Ovary (tissue), 9 donors: Measurements from ENCODE around the gene COG1. TPM values are rescaled to one million over a fixed set of nuclear protein-coding genes. Genes with fewer than 3 reads are reported as not detected.

Experiments used
- DNase-seq, 5 donors: peaks; one replicate each; pipeline ENCODE4 v3.0.0-alpha.2; 2019 to 2020
- H3K27ac ChIP-seq, 2 donors: fragments of 200-600 bp; one replicate each; pipeline versions ENCODE4 v1.5.1 to v1.8.0; 2019 to 2022
- H3K27me3 ChIP-seq: fragments of 200-600 bp; one replicate; pipeline ENCODE4 v1.8.0; 2022
- H3K36me3 ChIP-seq: fragments of 200-600 bp; sonication (generic); one replicate; pipeline ENCODE4 v1.5.1; 2019
- H3K4me1 ChIP-seq: one replicate; pipeline ENCODE4 v1.8.1; 2013; ENCODE audit warnings: mild to moderate bottlenecking, moderate library complexity; ENCODE audit not compliant: insufficient read depth
- H3K4me3 ChIP-seq: fragments of 200-600 bp; sonication (generic); one replicate; pipeline ENCODE4 v1.5.1; 2017
- H3K9me3 ChIP-seq, 2 donors: fragments of 200-600 bp in 1 of 2; sonication (generic) in 1 of 2; one replicate each; pipeline versions ENCODE4 v1.5.1 to v1.8.1; 2013 to 2019; ENCODE audit warnings: mild to moderate bottlenecking in 1 of 2, moderate library complexity in 1 of 2
- EP300 ChIP-seq: sonication (generic); formaldehyde crosslinking; IDR thresholded peaks from one replicate; pipeline ENCODE4 v1.6.1; 2017; ENCODE audit warnings: antibody characterized with exemption
- POLR2A ChIP-seq: fragments of 450-650 bp; IDR thresholded peaks from one replicate; pipeline ENCODE4 v1.6.1; 2017; ENCODE audit warnings: antibody characterized with exemption, mild to moderate bottlenecking, moderate library complexity
- WGBS, 3 donors: extraction: QIAGEN DNeasy Blood & Tissue Kit in 1 of 3; methylation state at CpG; one replicate each; pipeline versions ENCODE4 v1.1.5 to v1.1.7; 2013 to 2017; 5-methylcytosine and 5-hydroxymethylcytosine counted together
- intact Hi-C, 4 donors: fragments of 100-400 bp; cut with DNase I; formaldehyde crosslinking; loops; one replicate each; pipeline versions ENCODE4 v1.11.0 to v1.15.1; 2022 to 2023
- polyA plus RNA-seq, 2 donors: library from polyadenylated mRNA; stranded (reverse); fragments of 200-250 nt in 1 of 2; fragments of 350-450 nt in 1 of 2; fragmentation: Illumina TruSeq in 1 of 2; extraction: RNeasy Lipid Tissue Mini Kit (QIAGEN cat#74804) in 1 of 2; gene quantifications; one replicate each; pipeline ENCODE4 v1.2.3, GENCODE V29; 2013 to 2014
- total RNA-seq, 7 donors: library from RNA; depleted of rRNA in 2 of 7; stranded (reverse); fragments of >200 nt in 2 of 7; fragmentation: NEBNext Ultra II Directional in 3 of 7; extraction: Animal tissue kit (Norgen Biotek cat#: 25700) in 3 of 7; gene quantifications; one replicate each; pipeline versions ENCODE4 v1.1.0 to v1.2.4, GENCODE V29; 2016 to 2023
- TF ChIP-seq, protein P1 (sequence below), 3 donors: fragments of 450-650 bp in 2 of 3; fragments of 200-600 bp in 1 of 3; IDR thresholded peaks; one replicate each; pipeline versions ENCODE4 v1.5.1 to v1.8.0; 2016 to 2022; ENCODE audit warnings: antibody characterized with exemption in 3 of 3, mild to moderate bottlenecking in 1 of 3
- donor health status: DM: no; HTN: no; CAD: no; lungs with moderate emphysema.
- donor health status: DM: no; HTN: no; CAD: no.
- donor health status: Bipolar disorder and iron deficiency.
- donor health status: DM: yes; HTN: yes; CAD: no.
- donor health status: DM: no; HTN: no; CAD: no.
- donor health status: DM: yes; HTN: yes; CAD: no.

Gene COG1
- total and polyA plus RNA-seq, 9 donors: 22.0 to 59.1 (median 48.4) TPM

DNA sequence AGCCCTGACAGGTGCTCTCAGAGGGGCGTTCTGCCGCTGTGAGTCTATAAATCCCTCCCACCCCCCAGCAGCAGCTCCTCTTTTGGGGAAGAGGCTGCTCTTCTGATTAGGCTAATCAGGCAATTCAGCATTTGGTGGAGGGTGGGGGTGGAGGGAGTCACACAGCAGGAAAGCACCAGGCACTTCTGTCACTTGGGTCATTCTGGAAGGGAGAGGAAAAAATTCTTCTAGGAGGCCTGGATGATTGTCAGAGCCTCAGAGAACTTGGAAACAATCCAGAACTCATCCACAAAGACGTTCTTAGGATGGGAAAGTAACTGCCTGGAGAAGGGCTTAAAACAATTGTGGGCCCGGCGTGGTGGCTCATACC is 35.3 kb upstream of the COG1 start:
- Histone ChIP-seq H3K4me1 (peaks cover 4% of the 10 kb centered on the region), H3K27ac (no peak overlapping the region), H3K9me3 (no peaks in the 10 kb centered on the region), H3K36me3 (no peaks in the 10 kb centered on the region), H3K4me3 (no peak overlapping the region), H3K27me3 (no peaks in the 10 kb centered on the region)
- intact Hi-C loops: loop anchor here in 2 of 4 donors (10.0 kb wide), 2 partner anchors 163 to 433 kb away; no protein-coding TSS in a partner anchor
- 59 to 73% (median 69%) methylated on average over 5 of the region's 5 CpGs for WGBS, 3 donors
- no peak for TF ChIP-seq POLR2A
- TF ChIP-seq, protein P1, sequence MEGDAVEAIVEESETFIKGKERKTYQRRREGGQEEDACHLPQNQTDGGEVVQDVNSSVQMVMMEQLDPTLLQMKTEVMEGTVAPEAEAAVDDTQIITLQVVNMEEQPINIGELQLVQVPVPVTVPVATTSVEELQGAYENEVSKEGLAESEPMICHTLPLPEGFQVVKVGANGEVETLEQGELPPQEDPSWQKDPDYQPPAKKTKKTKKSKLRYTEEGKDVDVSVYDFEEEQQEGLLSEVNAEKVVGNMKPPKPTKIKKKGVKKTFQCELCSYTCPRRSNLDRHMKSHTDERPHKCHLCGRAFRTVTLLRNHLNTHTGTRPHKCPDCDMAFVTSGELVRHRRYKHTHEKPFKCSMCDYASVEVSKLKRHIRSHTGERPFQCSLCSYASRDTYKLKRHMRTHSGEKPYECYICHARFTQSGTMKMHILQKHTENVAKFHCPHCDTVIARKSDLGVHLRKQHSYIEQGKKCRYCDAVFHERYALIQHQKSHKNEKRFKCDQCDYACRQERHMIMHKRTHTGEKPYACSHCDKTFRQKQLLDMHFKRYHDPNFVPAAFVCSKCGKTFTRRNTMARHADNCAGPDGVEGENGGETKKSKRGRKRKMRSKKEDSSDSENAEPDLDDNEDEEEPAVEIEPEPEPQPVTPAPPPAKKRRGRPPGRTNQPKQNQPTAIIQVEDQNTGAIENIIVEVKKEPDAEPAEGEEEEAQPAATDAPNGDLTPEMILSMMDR (IDR thresholded peaks at IDR 0.05): no peak
- no peak for TF ChIP-seq EP300
- DNase-seq: no peak

- H3K9me3 ChIP-seq: no peaks in the 10 kb centered on the region
- TF ChIP-seq, protein P1 (IDR thresholded peaks at IDR 0.05): no peak
- TF ChIP-seq EP300 (no peak), POLR2A (no peak)
- intact Hi-C loops: loop anchor here in 2 of 4 donors (10.0 kb wide), 2 partner anchors 163 to 433 kb away; no protein-coding TSS in a partner anchor
These were observed 34.7 kb upstream of the COG1 start for GRCh38 chr17:73158133-73158532.

GRCh38 chr17:73160980-73161630 is 31.8 kb upstream of the COG1 start:
- no peaks in the 10 kb centered on the region for H3K9me3 ChIP-seq
- no peak overlapping the region for H3K27ac ChIP-seq
- 15 to 46% (median 22%) methylated on average over 2 to 3 of the region's 3 CpGs for WGBS, 3 donors
- intact Hi-C loops: loop anchor here in 1 of 4 donors (10.0 kb wide), 1 partner anchor 436 kb away; no protein-coding TSS in a partner anchor
- H3K4me3 ChIP-seq: no peak overlapping the region
- H3K4me1 ChIP-seq: peaks cover 5% of the 10 kb centered on the region
- no peak for DNase-seq
- TF ChIP-seq, protein P1 (IDR thresholded peaks at IDR 0.05): no peak
- no peak for TF ChIP-seq POLR2A
- no peak for TF ChIP-seq EP300
- H3K36me3 ChIP-seq: no peaks in the 10 kb centered on the region
- no peaks in the 10 kb centered on the region for H3K27me3 ChIP-seq

More at GRCh38 chr17:73158133-73158532, 34.7 kb upstream of the COG1 start:
- peaks cover 4% of the 10 kb centered on the region for H3K4me1 ChIP-seq
- no peak overlapping the region for H3K27ac ChIP-seq
- no peaks in the 10 kb centered on the region for H3K36me3 ChIP-seq
- H3K27me3 ChIP-seq: no peaks in the 10 kb centered on the region
- DNase-seq: no peak
- WGBS, 3 donors: 66 to 70% (median 70%) methylated on average over 2 of the region's 2 CpGs
- H3K4me3 ChIP-seq: no peak overlapping the region

- no peak for TF ChIP-seq EP300
- TF ChIP-seq POLR2A: no peak
- TF ChIP-seq, protein P1 (IDR thresholded peaks at IDR 0.05): no peak
- Histone ChIP-seq H3K4me3 (no peak overlapping the region), H3K9me3 (no peaks in the 10 kb centered on the region), H3K27ac (no peak overlapping the region), H3K4me1 (peaks cover 2% of the 10 kb centered on the region), H3K27me3 (no peaks in the 10 kb centered on the region), H3K36me3 (no peaks in the 10 kb centered on the region)
- WGBS, 3 donors: 14 to 27% (median 19%) methylated on average over 8 of the region's 8 CpGs
- intact Hi-C loops: loop anchor here in 1 of 4 donors (10.0 kb wide), 1 partner anchor 438 kb away; no protein-coding TSS in a partner anchor
- DNase-seq: no peak
These were observed 29.8 kb upstream of the COG1 start for GRCh38 chr17:73163043-73163442.
